ENCODE data around the gene SHC2.

DNA sequence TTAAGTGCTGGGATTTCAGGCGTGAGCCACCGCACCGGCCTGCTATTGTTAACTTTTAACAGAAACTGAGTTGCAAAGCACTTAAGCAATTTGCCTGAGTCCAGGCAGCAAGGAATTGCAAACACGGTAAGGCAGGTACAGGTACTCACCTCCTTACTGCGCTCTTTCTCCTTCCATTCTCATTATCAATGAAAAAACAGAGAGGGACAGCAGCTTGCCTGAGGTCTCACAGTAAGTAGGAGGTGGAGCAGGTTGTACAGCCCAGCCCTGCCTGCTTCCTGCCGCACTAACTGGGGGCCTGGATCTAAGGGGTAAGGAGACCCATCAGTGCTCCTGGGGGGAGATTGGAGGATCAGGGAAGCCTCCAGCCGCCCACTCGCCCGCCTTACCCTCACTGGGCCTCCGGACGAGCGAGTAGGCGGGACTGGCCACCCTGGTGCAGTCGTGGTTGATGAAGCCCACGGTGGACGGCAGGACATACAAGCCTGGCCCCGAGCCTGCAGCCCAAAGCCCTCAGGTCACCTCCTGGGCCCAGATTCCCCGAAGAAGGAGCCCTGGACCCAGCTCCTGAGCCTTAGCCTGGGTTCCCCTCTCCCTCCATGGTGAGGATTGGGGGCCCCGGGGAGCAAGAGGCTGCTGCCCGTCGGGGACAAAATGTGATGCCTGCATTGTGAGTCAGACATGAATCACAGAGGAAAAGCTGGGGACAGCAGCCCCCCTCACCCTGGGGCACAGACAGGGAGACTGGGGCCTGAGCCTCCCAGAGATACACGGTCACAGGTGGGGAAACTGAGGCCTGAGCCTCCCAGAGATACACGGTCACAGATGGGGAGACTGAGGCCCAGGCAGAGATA lies 11.4 kb upstream of the SHC2 start:
- TF ChIP-seq CTCF (IDR thresholded peaks at IDR 0.05; ENCODE audit: poor library complexity) (no peak), EZH2 (IDR thresholded peaks at IDR 0.05; ENCODE audit: borderline replicate concordance) (no peak), EZH2phosphoT487 (IDR thresholded peaks at IDR 0.05; ENCODE audit: low read depth, severe bottlenecking, unreplicated experiment) (no peak)

Measured in hepatocyte (in vitro differentiated cells).